Esophagus squamous epithelium (tissue), 4 donors: Measurements from ENCODE around the gene ARHGAP45.

Source experiments
- POLR2A ChIP-seq, 4 donors: fragments of 450-650 bp; IDR thresholded peaks; one replicate each; pipeline ENCODE4 v1.6.1; 2017; ENCODE audit warnings: antibody characterized with exemption in 4 of 4, mild to moderate bottlenecking in 4 of 4, moderate library complexity in 3 of 4
- TF ChIP-seq, protein P1 (sequence below), 6 experiments: fragments of 450-650 bp in 4 of 6; fragments of 200-600 bp in 2 of 6; sonication (generic) in 2 of 6; IDR thresholded peaks; one replicate each; pipeline ENCODE4 v1.5.1; 2016 to 2019; ENCODE audit warnings: antibody characterized with exemption in 6 of 6, mild to moderate bottlenecking in 4 of 6, moderate library complexity in 4 of 6

GRCh38 chr19:1082928-1083816 lies 16.2 kb downstream of the ARHGAP45 start:
- TF ChIP-seq, protein P1, sequence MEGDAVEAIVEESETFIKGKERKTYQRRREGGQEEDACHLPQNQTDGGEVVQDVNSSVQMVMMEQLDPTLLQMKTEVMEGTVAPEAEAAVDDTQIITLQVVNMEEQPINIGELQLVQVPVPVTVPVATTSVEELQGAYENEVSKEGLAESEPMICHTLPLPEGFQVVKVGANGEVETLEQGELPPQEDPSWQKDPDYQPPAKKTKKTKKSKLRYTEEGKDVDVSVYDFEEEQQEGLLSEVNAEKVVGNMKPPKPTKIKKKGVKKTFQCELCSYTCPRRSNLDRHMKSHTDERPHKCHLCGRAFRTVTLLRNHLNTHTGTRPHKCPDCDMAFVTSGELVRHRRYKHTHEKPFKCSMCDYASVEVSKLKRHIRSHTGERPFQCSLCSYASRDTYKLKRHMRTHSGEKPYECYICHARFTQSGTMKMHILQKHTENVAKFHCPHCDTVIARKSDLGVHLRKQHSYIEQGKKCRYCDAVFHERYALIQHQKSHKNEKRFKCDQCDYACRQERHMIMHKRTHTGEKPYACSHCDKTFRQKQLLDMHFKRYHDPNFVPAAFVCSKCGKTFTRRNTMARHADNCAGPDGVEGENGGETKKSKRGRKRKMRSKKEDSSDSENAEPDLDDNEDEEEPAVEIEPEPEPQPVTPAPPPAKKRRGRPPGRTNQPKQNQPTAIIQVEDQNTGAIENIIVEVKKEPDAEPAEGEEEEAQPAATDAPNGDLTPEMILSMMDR (IDR thresholded peaks at IDR 0.05): no peak
- no peak for TF ChIP-seq POLR2A (IDR thresholded peaks at IDR 0.05)
